OCI-M1 (cell line): ENCODE measurements around the gene RPS21.

Source experiments
- DNase-seq: peaks from one replicate; lab custom pipeline; 2025; lab: John Stamatoyannopoulos, UW

RPS21 gene

DNA sequence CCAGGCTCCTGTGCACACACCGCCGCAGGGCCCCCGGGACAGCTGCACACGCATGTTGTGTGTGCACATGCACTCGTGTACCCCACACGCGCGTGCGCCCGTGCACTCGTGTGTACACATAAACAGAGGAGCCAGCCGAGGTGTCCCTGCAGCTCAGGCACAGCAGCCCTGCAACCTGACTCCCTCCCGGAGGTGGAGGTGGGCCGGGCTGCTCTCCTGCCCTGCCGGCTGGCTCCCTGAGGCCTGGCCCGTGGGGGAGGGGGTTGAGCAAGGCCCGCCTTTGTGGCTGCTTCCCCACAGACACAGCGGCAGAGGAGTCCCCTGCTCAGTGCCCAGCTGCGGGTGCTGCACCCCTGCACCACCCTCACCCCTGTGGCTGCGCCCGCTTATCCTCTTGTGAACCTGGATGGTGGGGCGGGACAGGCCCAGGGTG lies 39.8 kb downstream of the RPS21 start:
- no peak for DNase-seq

DNA sequence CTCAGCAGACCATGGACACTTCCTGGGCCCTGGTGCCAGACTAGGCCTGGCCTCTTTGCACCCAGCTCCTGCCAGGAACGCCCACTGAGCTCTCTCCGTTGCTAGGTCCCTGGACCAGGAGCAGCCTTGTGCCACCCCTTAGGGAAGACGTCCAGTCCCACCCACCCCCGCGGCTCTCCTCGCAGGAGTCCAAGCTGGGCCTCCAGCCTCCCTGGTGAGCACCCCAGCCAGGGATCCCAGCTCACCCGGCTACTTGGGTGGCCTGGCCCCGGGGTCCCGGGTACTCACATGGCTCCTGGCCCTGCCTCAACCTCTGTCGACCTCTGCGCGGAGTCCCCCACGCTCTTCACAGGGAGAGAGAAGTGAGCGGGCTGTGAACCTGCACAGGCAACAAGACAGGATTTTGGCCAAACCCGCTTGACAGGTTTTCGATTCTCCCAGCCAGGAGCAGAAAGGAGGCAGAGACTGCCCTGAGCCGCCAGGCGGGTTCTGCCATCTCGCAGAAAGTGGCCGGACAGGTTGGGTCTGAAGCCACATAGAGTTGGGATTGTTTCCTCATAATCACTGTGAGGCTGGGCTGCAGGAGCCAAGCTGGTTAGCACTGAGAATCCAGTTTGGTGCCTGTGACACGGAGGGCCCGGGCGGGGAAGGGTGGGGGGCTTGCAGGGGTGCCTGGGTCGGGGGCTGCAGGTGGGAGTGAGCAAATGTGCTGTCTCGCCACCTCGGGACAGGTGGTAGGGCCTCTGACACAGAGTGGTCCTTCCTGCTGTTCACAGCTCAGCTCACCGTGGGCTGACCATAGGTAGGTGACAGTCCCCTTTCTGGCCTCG lies 40.5 kb downstream of the RPS21 start, which contains the start of gene RBBP8NL:
TSS of gene RBBP8NL (minus strand) at position 368 of the 830 bp plus-strand sequence. CDS start 7,892 bp downstream, outside the sequence.
- no peak for DNase-seq

DNA sequence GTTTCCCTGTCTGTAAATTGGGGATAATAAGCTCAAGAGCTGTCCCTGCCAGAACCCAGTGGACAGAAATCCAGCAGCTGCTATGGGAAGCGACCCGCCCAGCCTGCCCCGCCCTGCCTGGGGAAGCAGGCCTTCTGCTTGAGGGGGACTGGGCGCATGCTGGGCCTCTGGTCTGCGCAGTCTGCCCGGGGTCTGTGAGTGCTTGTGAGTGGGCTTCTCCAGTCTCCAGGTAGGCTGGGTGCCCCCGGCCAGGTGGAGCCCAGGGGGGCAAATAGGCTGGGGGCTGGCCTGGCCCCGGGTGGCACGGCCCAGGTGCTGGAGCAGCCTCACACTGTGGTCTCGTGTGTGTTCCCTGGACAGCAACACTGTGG lies 41.1 kb downstream of the RPS21 start:
- no peak for DNase-seq

DNA sequence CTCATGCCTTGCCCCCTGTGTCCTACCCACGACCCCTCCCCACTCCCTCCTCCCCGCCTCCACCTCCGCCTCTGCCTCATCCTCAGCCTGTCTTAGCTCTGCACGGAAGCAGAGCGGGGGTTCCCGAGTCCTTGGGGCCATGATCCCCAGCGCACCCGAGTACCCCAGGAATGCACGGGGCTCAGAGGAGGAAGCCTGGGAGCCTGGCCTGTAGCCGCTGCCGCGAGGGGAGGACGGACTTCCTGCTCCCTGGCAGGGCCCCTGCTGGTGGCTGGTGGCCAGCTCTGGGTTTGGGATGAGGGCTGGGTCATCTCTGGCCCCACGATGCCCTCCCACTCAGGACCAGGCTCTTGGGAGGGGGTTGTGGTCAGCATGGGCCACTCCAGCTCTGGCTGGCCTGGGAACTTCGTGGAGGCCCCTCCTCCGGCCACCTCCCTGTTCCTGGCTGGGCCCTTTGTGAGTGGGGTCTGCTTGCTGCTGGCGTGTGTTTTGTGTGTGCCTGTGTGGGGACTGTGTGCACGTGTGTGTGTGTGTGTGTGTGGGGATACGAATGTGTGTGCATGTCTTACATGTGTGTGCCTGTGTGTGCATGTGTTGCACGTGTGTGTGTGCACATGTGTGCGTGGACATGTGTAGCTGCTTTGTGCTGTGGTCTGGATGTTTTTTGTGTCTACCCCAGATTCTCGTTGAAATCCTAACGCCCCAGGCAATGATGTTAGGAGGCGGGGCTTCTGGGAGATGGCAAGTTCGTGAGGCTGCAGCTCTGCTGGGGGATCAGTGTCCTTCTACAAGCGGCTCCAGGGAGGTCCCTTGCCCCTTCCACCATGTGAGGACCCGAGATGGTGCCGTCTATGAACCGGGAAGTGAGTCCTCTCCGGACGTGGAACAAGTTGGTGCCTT lies 41.7 kb downstream of the RPS21 start:
- no peak for DNase-seq

DNA sequence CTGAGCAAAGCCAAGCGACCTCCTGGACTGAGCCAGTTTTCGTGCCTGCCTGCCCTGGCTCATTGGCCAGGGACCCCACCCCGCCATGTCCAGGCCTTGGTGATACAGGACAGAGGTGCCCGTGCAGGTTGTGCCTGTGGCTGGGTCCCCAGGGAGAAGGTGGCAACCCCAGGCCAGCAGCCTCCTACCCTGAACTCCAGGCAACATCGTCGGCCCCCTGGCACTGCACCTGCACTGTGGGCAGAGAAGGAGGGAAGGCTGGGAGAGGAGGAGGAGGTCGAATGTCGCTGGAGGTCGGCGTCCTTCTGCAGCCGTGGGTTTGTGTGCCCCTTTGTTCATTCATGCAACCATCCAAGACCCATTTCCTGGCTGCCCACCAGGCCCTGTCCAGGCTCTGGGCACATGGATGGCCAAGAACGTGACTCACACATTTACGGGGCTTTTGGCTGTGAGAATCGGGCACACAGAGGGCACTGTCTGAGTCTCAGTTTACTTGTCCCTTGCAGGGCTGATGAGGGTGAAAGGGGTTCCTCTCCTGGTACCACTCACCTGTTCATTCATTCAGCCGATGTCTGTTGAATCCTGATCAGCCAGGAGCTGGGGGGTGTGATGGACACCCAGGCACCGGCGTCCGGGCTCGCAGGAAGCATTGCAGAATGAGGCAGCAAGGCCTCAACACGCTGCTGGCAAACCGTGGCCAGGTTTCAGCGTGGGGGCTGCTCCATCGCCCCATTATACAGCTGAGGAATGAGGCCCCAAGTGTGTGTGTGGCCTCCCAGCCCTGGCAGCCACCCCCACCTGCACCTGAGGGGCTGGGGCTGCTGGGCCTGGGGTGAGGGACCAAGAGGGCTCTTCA lies 42.8 kb downstream of the RPS21 start:
- DNase-seq, result no peak

DNA sequence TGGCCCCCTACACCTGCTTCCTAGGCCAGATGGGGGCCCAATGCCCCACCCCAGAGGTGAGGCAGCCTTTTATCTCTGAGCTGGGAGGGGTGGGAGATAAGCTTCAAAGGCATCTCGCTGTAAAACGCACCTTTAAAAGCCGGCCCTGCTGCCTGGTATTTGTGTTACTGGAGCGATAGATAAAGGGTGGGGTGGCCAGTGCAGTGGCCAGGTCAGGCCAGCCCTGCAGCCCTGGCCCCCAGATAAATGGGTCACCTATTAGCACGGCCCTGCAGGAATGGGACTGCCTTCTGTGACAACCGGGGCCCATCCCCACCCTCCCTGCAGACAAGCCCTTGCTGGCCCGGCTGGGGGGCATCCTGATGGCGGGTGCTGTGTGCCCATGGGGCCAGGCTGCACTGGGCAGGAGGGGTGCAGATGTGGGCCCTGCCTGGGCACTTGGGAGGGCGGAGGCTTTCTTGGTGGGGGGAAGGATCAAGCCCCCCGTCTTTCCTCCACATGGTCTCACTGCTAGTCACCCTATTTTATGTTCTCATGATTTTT lies 43.5 kb downstream of the RPS21 start:
- no peak for DNase-seq

DNA sequence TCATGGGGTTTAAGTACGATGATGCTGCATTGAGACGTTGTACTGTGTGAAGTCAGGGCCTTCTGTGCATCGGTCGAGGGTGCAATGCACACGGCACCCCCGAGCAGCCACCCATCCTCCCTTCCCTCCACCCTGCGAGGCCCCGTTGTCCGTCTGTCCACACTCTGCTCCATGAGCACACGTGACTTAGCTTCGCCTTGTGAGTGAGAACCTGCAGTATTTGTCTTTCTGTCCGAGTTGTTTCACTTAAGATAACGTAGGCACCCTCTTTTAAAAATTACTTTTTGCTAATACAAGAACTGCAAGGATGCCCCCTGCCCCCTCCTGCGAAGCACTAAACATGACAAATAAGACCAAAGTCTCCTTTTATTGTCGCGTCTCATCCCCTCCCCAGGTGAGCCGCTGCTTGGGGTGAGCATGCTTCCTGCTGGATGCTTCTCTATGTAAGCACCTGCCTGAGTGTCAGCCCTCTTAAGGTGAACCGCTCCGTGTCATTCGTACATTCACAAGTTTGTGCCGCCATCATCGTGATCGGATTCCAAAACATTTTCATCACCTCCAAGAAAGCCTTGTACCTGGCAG lies 44.1 kb downstream of the RPS21 start:
- no peak for DNase-seq

DNA sequence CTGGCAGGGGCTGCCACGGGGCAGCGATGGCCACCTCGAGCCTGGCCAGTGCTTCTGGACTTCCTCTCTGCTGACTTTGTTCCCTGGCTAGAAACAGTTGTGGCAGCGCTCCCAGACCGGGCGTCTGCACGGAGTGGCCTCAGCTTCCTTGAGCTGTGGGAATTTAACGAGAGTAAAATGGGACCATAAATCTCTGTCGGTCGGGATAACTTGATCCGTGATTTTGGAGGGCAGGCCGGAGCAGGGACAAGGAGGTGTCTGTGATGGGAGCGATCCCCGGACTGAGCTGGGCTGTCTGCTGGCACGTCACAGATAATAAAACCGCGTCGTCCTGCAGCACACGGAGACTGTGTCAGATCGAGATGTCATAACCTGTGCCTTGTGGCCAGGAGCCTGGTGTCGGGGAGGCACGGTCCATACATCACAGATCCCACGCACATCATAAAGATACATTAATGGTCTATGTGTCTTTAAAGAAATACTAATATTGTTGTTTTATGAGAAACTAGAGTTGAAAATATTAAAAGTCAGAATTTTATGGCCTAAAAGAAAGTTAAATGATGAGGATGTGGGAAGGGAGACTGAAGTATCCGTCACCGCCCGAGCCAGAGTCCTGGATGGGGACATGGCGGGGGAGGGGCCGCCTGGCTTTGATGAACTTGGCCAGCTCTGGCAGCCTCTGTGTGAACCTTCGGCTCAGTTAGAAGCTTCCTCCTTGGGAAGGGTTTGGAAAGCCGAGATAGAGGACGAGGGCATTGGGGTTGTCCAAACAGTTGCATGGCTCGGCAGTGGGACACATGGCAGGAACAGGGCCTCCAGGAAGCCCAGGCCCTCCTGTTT lies 47.0 kb downstream of the RPS21 start:
- DNase-seq, result no peak

DNA sequence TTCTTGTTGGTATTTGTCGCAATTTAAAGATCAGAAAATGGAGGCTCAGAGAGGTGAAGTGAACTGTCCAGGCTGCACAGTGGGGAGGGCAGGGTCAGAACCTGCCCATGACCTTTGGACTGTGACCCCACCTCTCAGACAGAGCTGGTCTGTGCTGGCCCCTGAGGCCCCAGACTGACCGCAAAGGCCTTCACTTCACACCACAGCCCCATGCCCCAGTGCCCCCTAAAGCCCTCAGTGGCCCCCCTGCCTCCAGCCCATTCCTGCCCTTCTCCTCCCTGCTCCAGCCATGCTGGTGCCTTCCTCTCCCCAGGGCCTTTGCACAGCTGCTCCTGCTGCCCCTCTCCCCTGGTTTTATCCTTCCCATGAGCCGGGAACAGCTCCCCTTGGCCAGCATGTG lies 49.8 kb downstream of the RPS21 start:
- DNase-seq, result no peak

DNA sequence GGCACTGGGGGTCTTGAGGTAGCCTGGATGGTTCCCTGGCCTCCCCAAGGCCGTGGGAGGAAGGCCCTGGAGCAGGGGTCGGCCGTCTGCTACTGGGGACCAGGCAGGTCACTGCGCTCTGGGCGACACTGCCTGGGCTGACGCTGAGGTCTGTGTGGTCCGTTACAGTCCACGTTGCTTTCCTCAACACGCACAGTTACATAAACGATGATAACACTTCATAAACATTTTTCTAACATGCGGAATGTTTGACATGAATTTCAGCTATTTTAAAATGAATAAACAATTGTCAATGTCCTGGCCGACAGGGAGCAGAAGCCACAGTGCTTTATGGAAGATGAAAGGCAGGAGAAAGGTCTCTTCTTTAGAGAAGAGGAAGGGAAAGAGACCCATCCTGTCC lies 50.6 kb downstream of the RPS21 start:
- no peak for DNase-seq

DNA sequence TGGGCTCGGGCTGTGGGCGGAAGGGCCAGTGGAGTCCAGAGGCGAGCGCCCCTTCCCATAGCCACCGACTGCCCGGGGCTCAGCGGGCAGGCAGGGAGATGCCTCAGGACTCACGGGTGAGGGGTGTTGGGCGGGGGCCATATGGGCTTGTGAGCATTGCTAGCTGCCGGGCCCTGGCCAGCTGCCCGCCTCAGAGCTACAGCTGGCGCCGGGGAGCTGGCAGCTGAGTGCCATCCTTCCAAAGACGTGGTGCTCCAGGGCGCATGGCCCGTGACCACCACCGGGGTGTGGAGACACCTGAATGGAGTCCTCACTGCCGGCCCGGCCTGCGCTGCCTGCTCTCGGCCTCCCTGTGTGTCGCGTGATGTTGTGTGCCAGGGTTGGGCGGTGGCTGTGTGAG lies 51.0 kb downstream of the RPS21 start:
- DNase-seq, result no peak
